CD4-positive, alpha-beta T cell (primary cell): ENCODE measurements around the gene MLC1. TPM values are rescaled to one million over a fixed set of nuclear protein-coding genes. Genes with fewer than 3 reads are reported as not detected.

Experiments
- ATAC-seq: fragments of 200-7000 bp; cut with Tn5 transposase; one replicate; pipeline ENCODE4 v1.10.0; 2022; ENCODE audit warnings: mild to moderate bottlenecking; ENCODE audit not compliant: poor library complexity
- CTCF ChIA-PET: fragments of 350-600 bp; sonication (Branson Sonifier 250); formaldehyde crosslinking; loops from one replicate; lab custom pipeline; 2021; ENCODE audit warnings: antibody characterized with exemption, inconsistent platforms; lab: Charles Lee
- POLR2A ChIA-PET: fragments of 350-600 bp; sonication (Branson Sonifier 250); formaldehyde crosslinking; loops from one replicate; lab custom pipeline; 2021; ENCODE audit warnings: antibody characterized with exemption, inconsistent platforms; lab: Charles Lee
- DNase-seq, 14 experiments: peaks; one replicate each; pipeline ENCODE4 v3.0.0-alpha.2; 2013 to 2020; ENCODE audit warnings: mixed read lengths in 2 of 14
- H3K27ac ChIP-seq, 2 donors: one replicate each; pipeline versions ENCODE4 v1.5.1 to v1.7.0; 2013; ENCODE audit warnings: low read length in 2 of 2, low read depth in 1 of 2, mild to moderate bottlenecking in 1 of 2
- H3K27me3 ChIP-seq, 2 experiments: 1 replicate in 1 of 2; 2 replicates in 1 of 2; pipeline versions ENCODE4 v1.6.1 to v1.7.0; 2013; ENCODE audit warnings: low read length in 2 of 2, control low read depth in 1 of 2, mild to moderate bottlenecking in 1 of 2, moderate library complexity in 1 of 2; ENCODE audit not compliant: insufficient read depth in 2 of 2, control insufficient read depth in 1 of 2
- H3K36me3 ChIP-seq: one replicate; pipeline ENCODE4 v1.6.1; 2013; ENCODE audit warnings: low read length, control low read depth; ENCODE audit not compliant: insufficient read depth
- H3K4me1 ChIP-seq: one replicate; pipeline ENCODE4 v1.6.1; 2013; ENCODE audit warnings: low read length, control low read depth; ENCODE audit not compliant: insufficient read depth
- H3K4me3 ChIP-seq: one replicate; pipeline ENCODE4 v1.5.1; 2013; ENCODE audit warnings: mild to moderate bottlenecking, low read length, moderate library complexity
- H3K9me3 ChIP-seq, 2 experiments: 1 replicate in 1 of 2; 2 replicates in 1 of 2; pipeline versions ENCODE4 v1.6.1 to v1.7.0; 2013; ENCODE audit warnings: low read length in 2 of 2, mild to moderate bottlenecking in 2 of 2, control low read depth in 1 of 2, moderate library complexity in 1 of 2; ENCODE audit not compliant: control insufficient read depth in 1 of 2, insufficient read depth in 1 of 2
- H3K27ac Mint-ChIP-seq: one replicate; pipeline ENCODE4 v1.8.0; 2020; ENCODE audit warnings: mixed read lengths
- H3K27me3 Mint-ChIP-seq: one replicate; pipeline ENCODE4 v1.8.0; 2021; ENCODE audit warnings: mixed read lengths
- H3K36me3 Mint-ChIP-seq: one replicate; pipeline ENCODE4 v1.8.0; 2021; ENCODE audit warnings: low read depth, mixed read lengths
- H3K4me1 Mint-ChIP-seq: one replicate; pipeline ENCODE4 v1.8.0; 2021; ENCODE audit warnings: low read depth, mixed read lengths
- H3K4me3 Mint-ChIP-seq: one replicate; pipeline ENCODE4 v1.8.0; 2020; ENCODE audit warnings: mild to moderate bottlenecking, mixed read lengths
- H3K9me3 Mint-ChIP-seq: one replicate; pipeline ENCODE4 v1.8.0; 2020; ENCODE audit warnings: mixed read lengths
- CTCF ChIP-seq: fragments of 200-600 bp; IDR thresholded peaks from one replicate; pipeline ENCODE4 v1.8.0; 2022; ENCODE audit warnings: antibody characterized with exemption, mild to moderate bottlenecking
- intact Hi-C, 2 experiments: fragments of 100-400 bp; cut with DNase I in 1 of 2; cut with micrococcal nuclease in 1 of 2; formaldehyde crosslinking; loops; one replicate each; pipeline versions ENCODE4 v1.15.1 to v1.9.0; 2023 to 2025; cut with DNase I, micrococcal nuclease
- total RNA-seq, 174 experiments: library from RNA in 2 of 174; stranded (reverse) in 2 of 174; gene quantifications; one replicate each; pipeline ENCODE4 v1.2.3 and lab custom pipeline; 2021 to 2026

The MLC1 gene
- total RNA-seq, 2 experiments from 2014 or later, result 0.16 TPM; not detected in 1

- POLR2A ChIA-PET, result no interaction called here
- intact Hi-C loops, result loop anchor here in 1 of 2 experiments (10.0 kb wide), 1 partner anchor 51 kb away; no protein-coding TSS in a partner anchor
- H3K4me3 Mint-ChIP-seq, result no peak overlapping the region
Observed at GRCh38 chr22:50035976-50036724, 49.1 kb downstream of the MLC1 start.

GRCh38 chr22:50035131-50035881, 49.9 kb downstream of the MLC1 start:
- no peak for TF ChIP-seq CTCF
- H3K4me1 Mint-ChIP-seq, result no peaks in the 10 kb centered on the region
- H3K27me3 ChIP-seq, result peaks cover 9 to 23% of the 10 kb centered on the region in 2 experiments

More at GRCh38 chr22:50035976-50036724, 49.1 kb downstream of the MLC1 start:
- no peaks in the 10 kb centered on the region for H3K4me1 ChIP-seq
- peaks cover 9 to 20% of the 10 kb centered on the region in 2 experiments for H3K27me3 ChIP-seq
- Mint-ChIP-seq H3K36me3 (no peaks in the 10 kb centered on the region), H3K4me1 (no peaks in the 10 kb centered on the region), H3K27ac (no peak overlapping the region), H3K27me3 (peaks cover 3% of the 10 kb centered on the region), H3K9me3 (no peaks in the 10 kb centered on the region)
- DNase-seq (no peak), ATAC-seq (no peak)
- H3K36me3 ChIP-seq, result no peaks in the 10 kb centered on the region
- no peak for TF ChIP-seq CTCF
- no peak overlapping the region for H3K27ac ChIP-seq
- H3K4me3 ChIP-seq, result no peak overlapping the region
- peaks cover 4 to 15% of the 10 kb centered on the region in 2 experiments for H3K9me3 ChIP-seq
- CTCF ChIA-PET, result no interaction called here

More at GRCh38 chr22:50035131-50035881, 49.9 kb downstream of the MLC1 start:
- H3K27me3 Mint-ChIP-seq, result peaks cover 3% of the 10 kb centered on the region
- H3K27ac Mint-ChIP-seq, result no peak overlapping the region
- H3K36me3 Mint-ChIP-seq, result no peaks in the 10 kb centered on the region
- no peaks in the 10 kb centered on the region for H3K9me3 Mint-ChIP-seq
- intact Hi-C loops, result loop anchor here in 1 of 2 experiments (10.0 kb wide), 1 partner anchor 51 kb away; no protein-coding TSS in a partner anchor
- no peaks in the 10 kb centered on the region for H3K36me3 ChIP-seq
- H3K4me3 ChIP-seq, result no peak overlapping the region
- POLR2A ChIA-PET, result interaction anchor here (0.7 kb wide), 1 partner anchor 220 kb away, joined by 3 read pairs; no protein-coding TSS in a partner anchor
- H3K4me3 Mint-ChIP-seq, result no peak overlapping the region
- DNase-seq, result no peak
- no peak for ATAC-seq
- CTCF ChIA-PET, result no interaction called here
- H3K9me3 ChIP-seq, result peaks cover 4 to 15% of the 10 kb centered on the region in 2 experiments
- no peak overlapping the region for H3K27ac ChIP-seq
- H3K4me1 ChIP-seq, result peaks cover 4% of the 10 kb centered on the region
